Caco-2 (cell line): ENCODE data around the gene ITIH3. TPM values are rescaled to one million over a fixed set of nuclear protein-coding genes. Genes with fewer than 3 reads are reported as not detected.

Source experiments
- BruUV-seq: library from RNA; stranded (reverse); fragments of 400-500 nt; replicated peaks from 2 replicates; lab custom pipeline; 2021; lab: Mats Ljungman, UMichigan
- CTCF ChIA-PET: fragments of 300-600 bp; sonication (Branson Sonifier 250); formaldehyde crosslinking; loops from one replicate; lab custom pipeline; 2022; ENCODE audit warnings: antibody characterized with exemption; lab: Charles Lee
- POLR2A ChIA-PET: fragments of 300-600 bp; sonication (Branson Sonifier 250); formaldehyde crosslinking; loops from one replicate; lab custom pipeline; 2022; ENCODE audit warnings: antibody characterized with exemption; lab: Charles Lee
- DNase-seq, 2 experiments: peaks; one replicate each; pipeline versions ENCODE4 v3.0.0 to v3.0.0-alpha.2; 2020 to 2022
- H3K27me3 ChIP-seq: replicated peaks from 2 replicates; pipeline ENCODE4 v1.6.0; 2011; ENCODE audit warnings: low read length; ENCODE audit not compliant: control insufficient read depth, insufficient read depth
- H3K36me3 ChIP-seq: 2 replicates; pipeline ENCODE4 v1.5.1; 2011; ENCODE audit warnings: low read length; ENCODE audit not compliant: control insufficient read depth, insufficient read depth
- H3K4me1 ChIP-seq: fragments of 250-450 bp; sonication (Bioruptor Pico); 2 replicates; pipeline ENCODE4 v1.5.1; 2020; ENCODE audit warnings: mild to moderate bottlenecking
- H3K4me3 ChIP-seq: 2 replicates; pipeline ENCODE4 v1.5.1; 2011; ENCODE audit warnings: low read depth, mild to moderate bottlenecking, control low read depth, low read length
- H3K9me3 ChIP-seq: fragments of 250-450 bp; sonication (Bioruptor Pico); 2 replicates; pipeline ENCODE4 v1.5.1; 2020; ENCODE audit warnings: mild to moderate bottlenecking, moderate library complexity
- H3K27ac Mint-ChIP-seq: one replicate; pipeline ENCODE4 v1.8.0; 2022; ENCODE audit warnings: mixed read lengths; ENCODE audit not compliant: unreplicated experiment
- H3K27me3 Mint-ChIP-seq: one replicate; pipeline ENCODE4 v1.8.0; 2022; ENCODE audit warnings: mixed read lengths; ENCODE audit not compliant: insufficient read depth, unreplicated experiment
- H3K36me3 Mint-ChIP-seq: one replicate; pipeline ENCODE4 v1.8.0; 2022; ENCODE audit warnings: mild to moderate bottlenecking, mixed read lengths; ENCODE audit not compliant: insufficient read depth, unreplicated experiment
- H3K4me1 Mint-ChIP-seq: one replicate; pipeline ENCODE4 v1.8.0; 2022; ENCODE audit warnings: low read depth, mixed read lengths; ENCODE audit not compliant: unreplicated experiment
- H3K4me3 Mint-ChIP-seq: one replicate; pipeline ENCODE4 v1.8.0; 2022; ENCODE audit warnings: mild to moderate bottlenecking, moderate library complexity, mixed read lengths; ENCODE audit not compliant: unreplicated experiment
- H3K9me3 Mint-ChIP-seq: one replicate; pipeline ENCODE4 v1.8.0; 2022; ENCODE audit warnings: mixed read lengths; ENCODE audit not compliant: unreplicated experiment
- CTCF ChIP-seq, 2 experiments: fragments of 200-600 bp in 1 of 2; IDR thresholded peaks; 1 replicate in 1 of 2; 2 replicates in 1 of 2; pipeline versions ENCODE4 v1.5.1 to v1.8.0; 2011 to 2022; ENCODE audit warnings: antibody characterized with exemption in 1 of 2, control low read depth in 1 of 2, inconsistent platforms in 1 of 2, low read depth in 1 of 2, low read length in 1 of 2, mild to moderate bottlenecking in 1 of 2, moderate library complexity in 1 of 2; ENCODE audit not compliant: insufficient read depth in 1 of 2, severe bottlenecking in 1 of 2, unreplicated experiment in 1 of 2
- intact Hi-C: fragments of 100-400 bp; cut with micrococcal nuclease; formaldehyde crosslinking; loops from one replicate; pipeline ENCODE4 v1.10.0; 2022; ENCODE audit not compliant: unreplicated experiment
- total RNA-seq: library from RNA; stranded (reverse); gene quantifications from 2 replicates; pipeline ENCODE4 v1.2.3, GENCODE V29; 2022

The ITIH3 gene
- total RNA-seq, 1 experiment from 2014 or later: 0.27 TPM

DNA sequence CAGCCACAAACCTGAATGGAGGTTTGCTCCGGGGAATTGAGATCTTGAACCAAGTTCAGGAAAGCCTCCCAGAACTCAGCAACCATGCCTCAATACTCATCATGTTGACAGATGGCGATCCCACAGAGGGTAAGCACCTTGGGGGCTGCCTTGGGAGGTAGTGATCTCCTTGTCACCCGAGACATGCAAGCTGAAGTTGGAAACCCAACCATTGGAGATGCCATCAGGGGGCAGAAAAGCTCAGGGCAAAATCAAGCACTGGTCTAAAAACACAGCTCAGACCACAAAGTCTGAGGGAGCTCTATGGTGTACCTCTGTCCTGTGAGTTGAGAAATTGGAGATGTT is 11.4 kb upstream of the ITIH3 start:
- CTCF ChIA-PET: interaction anchor here (0.8 kb wide), 1 partner anchor 16 kb away, joined by 3 read pairs; no protein-coding TSS in a partner anchor
- Mint-ChIP-seq H3K4me1 (no peaks in the 10 kb centered on the region), H3K27ac (no peak overlapping the region), H3K9me3 (no peaks in the 10 kb centered on the region), H3K27me3 (no peaks in the 10 kb centered on the region), H3K4me3 (no peak overlapping the region), H3K36me3 (no peaks in the 10 kb centered on the region)
- no TSS peak for BruUV-seq
- no peak for DNase-seq
- Histone ChIP-seq H3K9me3 (no peaks in the 10 kb centered on the region), H3K4me3 (no peak overlapping the region), H3K27me3 (no peaks in the 10 kb centered on the region), H3K4me1 (no peaks in the 10 kb centered on the region), H3K36me3 (no peaks in the 10 kb centered on the region)
- POLR2A ChIA-PET: interaction anchor here (1.2 kb wide), 1 partner anchor 9 kb away, joined by 3 read pairs; no protein-coding TSS in a partner anchor
- intact Hi-C loops: no loop called here
- no peak for TF ChIP-seq CTCF (IDR thresholded peaks at IDR 0.05; ENCODE audit: insufficient read depth in 1 of 2, low read depth in 1 of 2, low read length in 1 of 2, severe bottlenecking in 1 of 2, unreplicated experiment in 1 of 2)

GRCh38 chr3:52784021-52784621 is 10.5 kb upstream of the ITIH3 start:
- Histone ChIP-seq H3K27me3 (no peaks in the 10 kb centered on the region), H3K4me3 (no peak overlapping the region), H3K9me3 (no peaks in the 10 kb centered on the region), H3K36me3 (no peaks in the 10 kb centered on the region), H3K4me1 (no peaks in the 10 kb centered on the region)
- no peaks in the 10 kb centered on the region for H3K27me3 Mint-ChIP-seq
- CTCF ChIA-PET: interaction anchor here (0.7 to 0.8 kb wide), 2 partner anchors 9 to 15 kb away, joined by 3 read pairs; no protein-coding TSS in a partner anchor
- peak in 1 of 2 experiments; percentile 22 for DNase-seq
- TF ChIP-seq CTCF (IDR thresholded peaks at IDR 0.05; ENCODE audit: insufficient read depth in 1 of 2, low read depth in 1 of 2, low read length in 1 of 2, severe bottlenecking in 1 of 2, unreplicated experiment in 1 of 2): no peak
- H3K4me1 Mint-ChIP-seq: no peaks in the 10 kb centered on the region
- POLR2A ChIA-PET: interaction anchor here (1.2 kb wide), 1 partner anchor 8 kb away, joined by 3 read pairs; no protein-coding TSS in a partner anchor
- no peaks in the 10 kb centered on the region for H3K9me3 Mint-ChIP-seq
- no TSS peak for BruUV-seq
- intact Hi-C loops: no loop called here
- H3K27ac Mint-ChIP-seq: no peak overlapping the region
- no peaks in the 10 kb centered on the region for H3K36me3 Mint-ChIP-seq
- H3K4me3 Mint-ChIP-seq: no peak overlapping the region

- Histone ChIP-seq H3K4me3 (no peak overlapping the region), H3K4me1 (no peaks in the 10 kb centered on the region), H3K27me3 (no peaks in the 10 kb centered on the region), H3K9me3 (no peaks in the 10 kb centered on the region), H3K36me3 (no peaks in the 10 kb centered on the region)
- Mint-ChIP-seq H3K27ac (no peak overlapping the region), H3K9me3 (no peaks in the 10 kb centered on the region), H3K4me3 (no peak overlapping the region), H3K36me3 (no peaks in the 10 kb centered on the region), H3K4me1 (no peaks in the 10 kb centered on the region), H3K27me3 (no peaks in the 10 kb centered on the region)
- DNase-seq: no peak
- POLR2A ChIA-PET: interaction anchor here (0.5 kb wide), 1 partner anchor 30 kb away, joined by 6 read pairs; no protein-coding TSS in a partner anchor
- CTCF ChIA-PET: interaction anchor here (1.1 kb wide), 1 partner anchor 10 kb away, joined by 6 read pairs; no protein-coding TSS in a partner anchor
- intact Hi-C loops: no loop called here
- TF ChIP-seq CTCF (IDR thresholded peaks at IDR 0.05; ENCODE audit: insufficient read depth in 1 of 2, low read depth in 1 of 2, low read length in 1 of 2, severe bottlenecking in 1 of 2, unreplicated experiment in 1 of 2): no peak
- no TSS peak for BruUV-seq
These were observed 9.5 kb upstream of the ITIH3 start for GRCh38 chr3:52784931-52785590.
